HCT116 (cell line): ENCODE data around the gene TNN. TPM values are rescaled to one million over a fixed set of nuclear protein-coding genes. Genes with fewer than 3 reads are reported as not detected.

Source experiments
- ATAC-seq: fragments of 200-7000 bp; cut with Tn5 transposase; 2 replicates; pipeline ENCODE4 v1.9.1; 2020; ENCODE audit warnings: mild to moderate bottlenecking, moderate library complexity
- BruUV-seq: library from RNA; stranded (reverse); fragments of 400-500 nt; replicated peaks from 2 replicates; lab custom pipeline; 2021; lab: Mats Ljungman, UMichigan
- CTCF ChIA-PET: fragments of 300-600 bp; sonication (Branson Sonifier 250); formaldehyde crosslinking; loops from one replicate; lab custom pipeline; 2021; ENCODE audit warnings: antibody characterized with exemption; lab: Charles Lee
- POLR2A ChIA-PET: fragments of 300-600, 350-600 bp; sonication (Branson Sonifier 250); formaldehyde crosslinking; loops from one replicate; lab custom pipeline; 2021; ENCODE audit warnings: antibody characterized with exemption; lab: Charles Lee
- RAD21 ChIA-PET, 2 experiments: fragments of 300-600 bp; sonication (Branson Sonifier 250); formaldehyde crosslinking; loops; one replicate each; lab custom pipeline; 2023; ENCODE audit warnings: low total read pairs in 2 of 2; ENCODE audit not compliant: uncharacterized antibody in 2 of 2, unreplicated experiment in 2 of 2, low non-redundant PET in 1 of 2; lab: Charles Lee
- DNase-seq: peaks from one replicate; pipeline ENCODE4 v3.0.0-alpha.2; 2010; ENCODE audit warnings: low read depth, low spot score
- H2AFZ ChIP-seq: fragments of 200-600 bp; shearing (Covaris generic), sonication (generic); 2 replicates; pipeline ENCODE4 v1.6.1; 2017; ENCODE audit warnings: low read depth, mixed run types, mixed read lengths, antibody characterized with exemption, low read length; ENCODE audit not compliant: poor library complexity, severe bottlenecking
- H3K27ac ChIP-seq: 2 replicates; pipeline ENCODE4 v1.5.1; 2012; ENCODE audit warnings: low read depth, low read length
- H3K27me3 ChIP-seq: fragments of 200-600 bp; sonication (generic); 2 replicates; pipeline ENCODE4 v1.6.1; 2016; ENCODE audit warnings: mixed run types, low read length, mixed read lengths; ENCODE audit not compliant: insufficient read depth
- H3K36me3 ChIP-seq, 2 experiments: fragments of 200-500 bp in 1 of 2; fragments of 200-600 bp in 1 of 2; sonication (Bioruptor generic) in 1 of 2; sonication (generic) in 1 of 2; 2 replicates each; pipeline versions ENCODE4 v1.5.1 to v1.6.1; 2014 to 2016; ENCODE audit warnings: low read length in 2 of 2, inconsistent platforms in 1 of 2, mixed read lengths in 1 of 2, mixed run types in 1 of 2; ENCODE audit not compliant: insufficient read depth in 2 of 2, control insufficient read depth in 1 of 2
- H3K4me1 ChIP-seq, 2 experiments: fragments of 200-600 bp in 1 of 2; sonication (generic) in 1 of 2; 2 replicates each; pipeline versions ENCODE4 v1.5.1 to v1.6.1; 2012 to 2017; ENCODE audit warnings: low read length in 2 of 2, inconsistent platforms in 1 of 2, mild to moderate bottlenecking in 1 of 2, mixed read lengths in 1 of 2, mixed run types in 1 of 2, moderate library complexity in 1 of 2; ENCODE audit not compliant: insufficient read depth in 2 of 2, control insufficient read depth in 1 of 2
- H3K4me2 ChIP-seq: fragments of 200-600 bp; sonication (generic); 2 replicates; pipeline ENCODE4 v1.6.1; 2017; ENCODE audit warnings: mixed run types, low read length, mixed read lengths
- H3K4me3 ChIP-seq, 2 experiments: fragments of 200-600 bp in 1 of 2; sonication (generic) in 1 of 2; replicated peaks in 1 of 2; 2 replicates each; pipeline ENCODE4 v1.5.1; 2011 to 2016; ENCODE audit warnings: low read length in 2 of 2, control low read depth in 1 of 2, low read depth in 1 of 2, mild to moderate bottlenecking in 1 of 2, mixed read lengths in 1 of 2, mixed run types in 1 of 2
- H3K79me2 ChIP-seq: fragments of 200-600 bp; sonication (generic); 2 replicates; pipeline ENCODE4 v1.6.1; 2017; ENCODE audit warnings: mild to moderate bottlenecking, mixed run types, low read length, moderate library complexity, mixed read lengths; ENCODE audit not compliant: insufficient read depth
- H3K9ac ChIP-seq: fragments of 200-600 bp; sonication (generic); 2 replicates; pipeline ENCODE4 v1.6.1; 2016; ENCODE audit warnings: low read length, mixed read lengths
- H3K9me2 ChIP-seq: fragments of 200-600 bp; sonication (generic), shearing (Covaris generic); 2 replicates; pipeline ENCODE4 v1.6.1; 2017; ENCODE audit warnings: mixed run types, mild to moderate bottlenecking, moderate library complexity; ENCODE audit not compliant: insufficient read depth
- H3K9me3 ChIP-seq, 2 experiments: fragments of 200-500 bp in 1 of 2; fragments of 200-600 bp in 1 of 2; sonication (Bioruptor generic) in 1 of 2; sonication (generic) in 1 of 2; 2 replicates each; pipeline ENCODE4 v1.6.1; 2014 to 2017; ENCODE audit warnings: low read length in 2 of 2, mixed read lengths in 2 of 2, inconsistent platforms in 1 of 2, low read depth in 1 of 2, mild to moderate bottlenecking in 1 of 2, mixed run types in 1 of 2, moderate library complexity in 1 of 2; ENCODE audit not compliant: control insufficient read depth in 1 of 2, insufficient read depth in 1 of 2
- H4K20me1 ChIP-seq: fragments of 200-600 bp; sonication (generic), shearing (Covaris generic); 2 replicates; pipeline ENCODE4 v1.6.1; 2017; ENCODE audit warnings: mixed run types, mild to moderate bottlenecking, moderate library complexity; ENCODE audit not compliant: insufficient read depth
- CEBPB ChIP-seq: IDR thresholded peaks from 2 replicates; pipeline ENCODE4 v1.6.1; 2012; ENCODE audit warnings: low read depth
- EGR1 ChIP-seq: IDR thresholded peaks from 2 replicates; pipeline ENCODE4 v1.6.1; 2012; ENCODE audit warnings: low read depth
- ELF1 ChIP-seq: IDR thresholded peaks from 2 replicates; pipeline ENCODE4 v1.6.1; 2012; ENCODE audit warnings: low read depth, borderline replicate concordance
- EZH2 ChIP-seq: fragments of 200-600 bp; sonication (generic); IDR thresholded peaks from 2 replicates; pipeline ENCODE4 v1.6.1; 2017; ENCODE audit warnings: antibody characterized with exemption, mixed run types
- EZH2phosphoT487 ChIP-seq: fragments of 200-600 bp; IDR thresholded peaks from 2 replicates; pipeline ENCODE4 v1.6.1; 2018; ENCODE audit warnings: antibody characterized with exemption, borderline replicate concordance
- FOSL1 ChIP-seq: IDR thresholded peaks from 2 replicates; pipeline ENCODE4 v1.6.1; 2012; ENCODE audit warnings: low read depth
- JUND ChIP-seq: IDR thresholded peaks from 2 replicates; pipeline ENCODE4 v1.6.1; 2012
- RAD21 ChIP-seq: IDR thresholded peaks from 2 replicates; pipeline ENCODE4 v1.6.1; 2012; ENCODE audit warnings: low read depth, mild to moderate bottlenecking
- SIN3A ChIP-seq: IDR thresholded peaks from 2 replicates; pipeline ENCODE4 v1.6.1; 2012; ENCODE audit warnings: low read depth
- SP1 ChIP-seq: IDR thresholded peaks from 2 replicates; pipeline ENCODE4 v1.6.1; 2012; ENCODE audit warnings: low read depth
- SRF ChIP-seq: IDR thresholded peaks from 2 replicates; pipeline ENCODE4 v1.6.1; 2012; ENCODE audit warnings: low read depth
- TCF7L2 ChIP-seq: IDR thresholded peaks from 2 replicates; pipeline ENCODE4 v1.7.0; 2011; ENCODE audit warnings: borderline replicate concordance, inconsistent platforms; ENCODE audit not compliant: insufficient read depth, insufficient read length; ENCODE audit errors: extremely low read depth
- YY1 ChIP-seq: IDR thresholded peaks from 2 replicates; pipeline ENCODE4 v1.6.1; 2011; ENCODE audit warnings: low read length, low read depth, moderate library complexity, mild to moderate bottlenecking; ENCODE audit not compliant: insufficient replicate concordance; ENCODE audit errors: extremely low read depth
- ZNF274 ChIP-seq: fragments of 200-500 bp; sonication (Bioruptor generic); IDR thresholded peaks from 2 replicates; pipeline ENCODE4 v1.6.1; 2014; ENCODE audit warnings: mild to moderate bottlenecking, low read depth, low read length, inconsistent platforms
- intact Hi-C: fragments of 100-400 bp; cut with micrococcal nuclease; formaldehyde crosslinking; loops from 2 replicates; pipeline ENCODE4 v1.10.0; 2022
- total RNA-seq: library from RNA; stranded (reverse); gene quantifications from one replicate; pipeline ENCODE4 v1.2.1, GENCODE V29; 2021; ENCODE audit not compliant: unreplicated experiment
- TF ChIP-seq, protein P1 (sequence below): IDR thresholded peaks from 2 replicates; pipeline ENCODE4 v1.6.1; 2012
- TF ChIP-seq, protein P2 (sequence below): IDR thresholded peaks from 2 replicates; pipeline ENCODE4 v1.6.1; 2012; ENCODE audit warnings: low read depth
- TF ChIP-seq, protein P3 (sequence below): IDR thresholded peaks from 2 replicates; pipeline ENCODE4 v1.6.1; 2011; ENCODE audit warnings: mild to moderate bottlenecking, low read length, moderate library complexity; ENCODE audit not compliant: insufficient replicate concordance; ENCODE audit errors: extremely low read depth
- TF ChIP-seq, protein P4 (sequence below), 3 experiments: fragments of 200-600 bp in 1 of 3; sonication (generic) in 1 of 3; IDR thresholded peaks in 2 of 3; conservative IDR thresholded peaks in 1 of 3; 2 replicates each; pipeline ENCODE4 v1.5.1; 2012 to 2017; ENCODE audit warnings: low read depth in 2 of 3, low read length in 2 of 3, antibody characterized with exemption in 1 of 3, borderline replicate concordance in 1 of 3, control low read depth in 1 of 3, mild to moderate bottlenecking in 1 of 3, mixed read lengths in 1 of 3, mixed run types in 1 of 3, moderate library complexity in 1 of 3; ENCODE audit not compliant: insufficient read depth in 1 of 3

TNN gene
- total RNA-seq, 1 experiment from 2014 or later = not detected

DNA sequence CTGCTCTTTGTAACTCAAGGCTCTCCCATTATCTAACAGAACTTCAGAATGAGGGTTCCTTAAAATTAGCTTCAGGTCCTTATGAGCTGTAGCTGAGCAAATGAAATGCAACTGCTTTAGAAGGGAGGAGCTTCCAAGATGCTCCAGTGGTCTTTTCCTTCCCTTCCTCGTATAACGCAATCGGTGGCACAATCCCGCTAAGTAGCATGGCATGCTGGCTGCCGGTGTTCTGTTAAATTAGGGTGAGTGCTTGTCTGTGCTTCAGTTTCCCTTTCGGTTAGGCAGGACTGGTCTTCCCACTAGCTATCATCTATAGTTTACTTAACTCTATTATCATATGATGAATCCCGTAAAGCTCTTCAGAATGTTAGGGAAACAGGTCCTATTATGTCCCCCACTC is 124.0 kb downstream of the TNN start:
- H3K9ac ChIP-seq = peak overlapping the region; percentile 84
- CTCF ChIA-PET = interaction anchor here (1.6 kb wide), 1 partner anchor 22 kb away, joined by 4 read pairs; no protein-coding TSS in a partner anchor
- TF ChIP-seq RAD21 = no peak
- no peak for TF ChIP-seq EZH2
- TF ChIP-seq, protein P1, sequence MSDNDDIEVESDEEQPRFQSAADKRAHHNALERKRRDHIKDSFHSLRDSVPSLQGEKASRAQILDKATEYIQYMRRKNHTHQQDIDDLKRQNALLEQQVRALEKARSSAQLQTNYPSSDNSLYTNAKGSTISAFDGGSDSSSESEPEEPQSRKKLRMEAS = no peak
- no peak for TF ChIP-seq EZH2phosphoT487
- no peak for TF ChIP-seq YY1
- TF ChIP-seq, protein P2, sequence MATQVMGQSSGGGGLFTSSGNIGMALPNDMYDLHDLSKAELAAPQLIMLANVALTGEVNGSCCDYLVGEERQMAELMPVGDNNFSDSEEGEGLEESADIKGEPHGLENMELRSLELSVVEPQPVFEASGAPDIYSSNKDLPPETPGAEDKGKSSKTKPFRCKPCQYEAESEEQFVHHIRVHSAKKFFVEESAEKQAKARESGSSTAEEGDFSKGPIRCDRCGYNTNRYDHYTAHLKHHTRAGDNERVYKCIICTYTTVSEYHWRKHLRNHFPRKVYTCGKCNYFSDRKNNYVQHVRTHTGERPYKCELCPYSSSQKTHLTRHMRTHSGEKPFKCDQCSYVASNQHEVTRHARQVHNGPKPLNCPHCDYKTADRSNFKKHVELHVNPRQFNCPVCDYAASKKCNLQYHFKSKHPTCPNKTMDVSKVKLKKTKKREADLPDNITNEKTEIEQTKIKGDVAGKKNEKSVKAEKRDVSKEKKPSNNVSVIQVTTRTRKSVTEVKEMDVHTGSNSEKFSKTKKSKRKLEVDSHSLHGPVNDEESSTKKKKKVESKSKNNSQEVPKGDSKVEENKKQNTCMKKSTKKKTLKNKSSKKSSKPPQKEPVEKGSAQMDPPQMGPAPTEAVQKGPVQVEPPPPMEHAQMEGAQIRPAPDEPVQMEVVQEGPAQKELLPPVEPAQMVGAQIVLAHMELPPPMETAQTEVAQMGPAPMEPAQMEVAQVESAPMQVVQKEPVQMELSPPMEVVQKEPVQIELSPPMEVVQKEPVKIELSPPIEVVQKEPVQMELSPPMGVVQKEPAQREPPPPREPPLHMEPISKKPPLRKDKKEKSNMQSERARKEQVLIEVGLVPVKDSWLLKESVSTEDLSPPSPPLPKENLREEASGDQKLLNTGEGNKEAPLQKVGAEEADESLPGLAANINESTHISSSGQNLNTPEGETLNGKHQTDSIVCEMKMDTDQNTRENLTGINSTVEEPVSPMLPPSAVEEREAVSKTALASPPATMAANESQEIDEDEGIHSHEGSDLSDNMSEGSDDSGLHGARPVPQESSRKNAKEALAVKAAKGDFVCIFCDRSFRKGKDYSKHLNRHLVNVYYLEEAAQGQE = no peak
- TF ChIP-seq ELF1 = no peak
- no peak for TF ChIP-seq JUND
- no peak for TF ChIP-seq EGR1
- no peak for TF ChIP-seq SP1
- TF ChIP-seq, protein P3, sequence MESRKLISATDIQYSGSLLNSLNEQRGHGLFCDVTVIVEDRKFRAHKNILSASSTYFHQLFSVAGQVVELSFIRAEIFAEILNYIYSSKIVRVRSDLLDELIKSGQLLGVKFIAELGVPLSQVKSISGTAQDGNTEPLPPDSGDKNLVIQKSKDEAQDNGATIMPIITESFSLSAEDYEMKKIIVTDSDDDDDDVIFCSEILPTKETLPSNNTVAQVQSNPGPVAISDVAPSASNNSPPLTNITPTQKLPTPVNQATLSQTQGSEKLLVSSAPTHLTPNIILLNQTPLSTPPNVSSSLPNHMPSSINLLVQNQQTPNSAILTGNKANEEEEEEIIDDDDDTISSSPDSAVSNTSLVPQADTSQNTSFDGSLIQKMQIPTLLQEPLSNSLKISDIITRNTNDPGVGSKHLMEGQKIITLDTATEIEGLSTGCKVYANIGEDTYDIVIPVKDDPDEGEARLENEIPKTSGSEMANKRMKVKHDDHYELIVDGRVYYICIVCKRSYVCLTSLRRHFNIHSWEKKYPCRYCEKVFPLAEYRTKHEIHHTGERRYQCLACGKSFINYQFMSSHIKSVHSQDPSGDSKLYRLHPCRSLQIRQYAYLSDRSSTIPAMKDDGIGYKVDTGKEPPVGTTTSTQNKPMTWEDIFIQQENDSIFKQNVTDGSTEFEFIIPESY = no peak
- no peak for TF ChIP-seq FOSL1
- TF ChIP-seq TCF7L2 = no peak
- TF ChIP-seq CEBPB = no peak
- TF ChIP-seq, protein P4, sequence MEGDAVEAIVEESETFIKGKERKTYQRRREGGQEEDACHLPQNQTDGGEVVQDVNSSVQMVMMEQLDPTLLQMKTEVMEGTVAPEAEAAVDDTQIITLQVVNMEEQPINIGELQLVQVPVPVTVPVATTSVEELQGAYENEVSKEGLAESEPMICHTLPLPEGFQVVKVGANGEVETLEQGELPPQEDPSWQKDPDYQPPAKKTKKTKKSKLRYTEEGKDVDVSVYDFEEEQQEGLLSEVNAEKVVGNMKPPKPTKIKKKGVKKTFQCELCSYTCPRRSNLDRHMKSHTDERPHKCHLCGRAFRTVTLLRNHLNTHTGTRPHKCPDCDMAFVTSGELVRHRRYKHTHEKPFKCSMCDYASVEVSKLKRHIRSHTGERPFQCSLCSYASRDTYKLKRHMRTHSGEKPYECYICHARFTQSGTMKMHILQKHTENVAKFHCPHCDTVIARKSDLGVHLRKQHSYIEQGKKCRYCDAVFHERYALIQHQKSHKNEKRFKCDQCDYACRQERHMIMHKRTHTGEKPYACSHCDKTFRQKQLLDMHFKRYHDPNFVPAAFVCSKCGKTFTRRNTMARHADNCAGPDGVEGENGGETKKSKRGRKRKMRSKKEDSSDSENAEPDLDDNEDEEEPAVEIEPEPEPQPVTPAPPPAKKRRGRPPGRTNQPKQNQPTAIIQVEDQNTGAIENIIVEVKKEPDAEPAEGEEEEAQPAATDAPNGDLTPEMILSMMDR (IDR thresholded peaks at IDR 0.05 in 2 of 3, conservative IDR thresholded peaks at IDR 0.05 in 1 of 3; ENCODE audit: borderline replicate concordance in 1 of 3, insufficient read depth in 1 of 3, low read depth in 2 of 3, low read length in 2 of 3) = no peak
- TF ChIP-seq ZNF274 = no peak
- no peak for TF ChIP-seq SRF
- no peak for TF ChIP-seq SIN3A
- TF ChIP-seq, all 23 proteins: peak for 0
- DNase-seq (no peak), ATAC-seq (no peak)
- intact Hi-C loops = no loop called here
- no peaks in the 10 kb centered on the region for H3K36me3 ChIP-seq
- no peaks in the 10 kb centered on the region for H3K9me2 ChIP-seq
- H3K27ac ChIP-seq = no peak overlapping the region
- H3K9me3 ChIP-seq = no peaks in the 10 kb centered on the region
- H2AFZ ChIP-seq = peak overlapping the region; percentile 80
- peaks cover 9% of the 10 kb centered on the region; the same call in 1 of the 2 replicates for H3K79me2 ChIP-seq
- H3K4me3 ChIP-seq = peak overlapping the region; percentile 67 to 87
- POLR2A ChIA-PET = interaction anchor here (1.2 kb wide), 2 partner anchors 8 to 22 kb away, joined by 5 to 9 read pairs; no protein-coding TSS in a partner anchor
- RAD21 ChIA-PET = no interaction called here
- H4K20me1 ChIP-seq = no peaks in the 10 kb centered on the region
- peak overlapping the region; percentile 97 for H3K4me2 ChIP-seq
- no TSS peak for BruUV-seq
- peaks cover 6 to 38% of the 10 kb centered on the region in 2 experiments; a peak in 3 of 4 replicates for H3K4me1 ChIP-seq
- H3K27me3 ChIP-seq = no peaks in the 10 kb centered on the region
